Measurements from ENCODE around the gene WDR33. TPM values are rescaled to one million over a fixed set of nuclear protein-coding genes. Genes with fewer than 3 reads are reported as not detected.
"Not testable (repeated sequence)": the region's sequence is repeated elsewhere in the genome, so short reads cannot be mapped to it uniquely, and the experiment has no call there.

WDR33 gene
- total RNA-seq, 2 donors from 2014 or later, result 55.2 to 61.8 TPM

- peaks cover 4% of the 10 kb centered on the region for H3K36me3 Mint-ChIP-seq (ENCODE audit: low read depth)
- H3K4me1 Mint-ChIP-seq, result peaks cover 44% of the 10 kb centered on the region
- no peak for ATAC-seq
- peak overlapping the region; percentile 75 for H3K27ac Mint-ChIP-seq
- no peaks in the 10 kb centered on the region for H3K9me3 ChIP-seq (ENCODE audit: control insufficient read depth, low read length, poor library complexity, severe bottlenecking)
- H3K4me3 Mint-ChIP-seq, result no peak overlapping the region
- no peaks in the 10 kb centered on the region for H3K27me3 Mint-ChIP-seq
- DNase-seq, result no peak
Measured at GRCh38 chr2:127796389-127796788, 14.6 kb downstream of the WDR33 start.

GRCh38 chr2:127794901-127795300 is 16.1 kb downstream of the WDR33 start:
- not testable (repeated sequence) for H3K4me3 Mint-ChIP-seq; ATAC-seq; DNase-seq; H3K9me3 ChIP-seq (ENCODE audit: control insufficient read depth, low read length, poor library complexity, severe bottlenecking); H3K36me3 Mint-ChIP-seq (ENCODE audit: low read depth); H3K27ac Mint-ChIP-seq; H3K27me3 Mint-ChIP-seq
- peaks cover 39% of the 10 kb centered on the region for H3K4me1 Mint-ChIP-seq

- Mint-ChIP-seq H3K27me3 (no peaks in the 10 kb centered on the region), H3K4me1 (peaks cover 33% of the 10 kb centered on the region), H3K36me3 (ENCODE audit: low read depth) (peaks cover 4% of the 10 kb centered on the region), H3K4me3 (no peak overlapping the region), H3K27ac (peak overlapping the region; percentile 11)
- DNase-seq (no peak), ATAC-seq (no peak)
- H3K9me3 ChIP-seq (ENCODE audit: control insufficient read depth, low read length, poor library complexity, severe bottlenecking), result no peaks in the 10 kb centered on the region
Measured at GRCh38 chr2:127792805-127793204, 18.2 kb downstream of the WDR33 start.

- no peak for DNase-seq
- Mint-ChIP-seq H3K36me3 (ENCODE audit: low read depth) (peaks cover 2% of the 10 kb centered on the region), H3K4me3 (no peak overlapping the region), H3K4me1 (peaks cover 22% of the 10 kb centered on the region), H3K27ac (no peak overlapping the region), H3K27me3 (no peaks in the 10 kb centered on the region)
- no peaks in the 10 kb centered on the region for H3K9me3 ChIP-seq (ENCODE audit: control insufficient read depth, low read length, poor library complexity, severe bottlenecking)
- ATAC-seq, result no peak
Measured at GRCh38 chr2:127790694-127791529, 20.1 kb downstream of the WDR33 start.

- ATAC-seq (no peak), DNase-seq (no peak)
- no peak overlapping the region for H3K4me3 Mint-ChIP-seq
- H3K4me1 Mint-ChIP-seq, result peaks cover 16% of the 10 kb centered on the region
- no peaks in the 10 kb centered on the region for H3K9me3 ChIP-seq (ENCODE audit: control insufficient read depth, low read length, poor library complexity, severe bottlenecking)
- H3K36me3 Mint-ChIP-seq (ENCODE audit: low read depth), result no peaks in the 10 kb centered on the region
- no peak overlapping the region for H3K27ac Mint-ChIP-seq
- no peaks in the 10 kb centered on the region for H3K27me3 Mint-ChIP-seq
Measured at GRCh38 chr2:127786048-127786809, 24.7 kb downstream of the WDR33 start.

- H3K9me3 ChIP-seq (ENCODE audit: control insufficient read depth, low read length, poor library complexity, severe bottlenecking), result no peaks in the 10 kb centered on the region
- H3K27ac Mint-ChIP-seq, result peak overlapping the region; percentile 16
- peaks cover 12% of the 10 kb centered on the region for H3K4me1 Mint-ChIP-seq
- DNase-seq (no peak), ATAC-seq (no peak)
- H3K27me3 Mint-ChIP-seq, result no peaks in the 10 kb centered on the region
- H3K36me3 Mint-ChIP-seq (ENCODE audit: low read depth), result no peaks in the 10 kb centered on the region
- H3K4me3 Mint-ChIP-seq, result no peak overlapping the region
Measured at GRCh38 chr2:127784965-127785518, 25.9 kb downstream of the WDR33 start.

GRCh38 chr2:127783101-127783500 is 27.9 kb downstream of the WDR33 start:
- no peaks in the 10 kb centered on the region for H3K9me3 ChIP-seq (ENCODE audit: control insufficient read depth, low read length, poor library complexity, severe bottlenecking)
- Mint-ChIP-seq H3K27ac (no peak overlapping the region), H3K4me3 (no peak overlapping the region), H3K36me3 (ENCODE audit: low read depth) (no peaks in the 10 kb centered on the region), H3K27me3 (no peaks in the 10 kb centered on the region), H3K4me1 (peaks cover 19% of the 10 kb centered on the region)
- DNase-seq, result no peak
- ATAC-seq, result no peak

GRCh38 chr2:127778850-127779249 is 32.1 kb downstream of the WDR33 start:
- Mint-ChIP-seq H3K27ac (peak overlapping the region; percentile 29), H3K27me3 (no peaks in the 10 kb centered on the region), H3K36me3 (ENCODE audit: low read depth) (no peaks in the 10 kb centered on the region), H3K4me1 (peaks cover 26% of the 10 kb centered on the region), H3K4me3 (no peak overlapping the region)
- DNase-seq (no peak), ATAC-seq (no peak)
- H3K9me3 ChIP-seq (ENCODE audit: control insufficient read depth, low read length, poor library complexity, severe bottlenecking), result no peaks in the 10 kb centered on the region

- H3K27me3 Mint-ChIP-seq, result no peaks in the 10 kb centered on the region
- H3K9me3 ChIP-seq (ENCODE audit: control insufficient read depth, low read length, poor library complexity, severe bottlenecking), result no peaks in the 10 kb centered on the region
- H3K4me1 Mint-ChIP-seq, result peaks cover 26% of the 10 kb centered on the region
- DNase-seq, result no peak
- no peak for ATAC-seq
- no peaks in the 10 kb centered on the region for H3K36me3 Mint-ChIP-seq (ENCODE audit: low read depth)
- H3K27ac Mint-ChIP-seq, result peak overlapping the region; percentile 29
- no peak overlapping the region for H3K4me3 Mint-ChIP-seq
Measured at GRCh38 chr2:127778447-127778846, 32.5 kb downstream of the WDR33 start.

GRCh38 chr2:127776122-127776780 is 34.7 kb downstream of the WDR33 start:
- no peak for DNase-seq
- no peaks in the 10 kb centered on the region for H3K9me3 ChIP-seq (ENCODE audit: control insufficient read depth, low read length, poor library complexity, severe bottlenecking)
- ATAC-seq, result no peak
- H3K27me3 Mint-ChIP-seq, result no peaks in the 10 kb centered on the region
- peaks cover 28% of the 10 kb centered on the region for H3K4me1 Mint-ChIP-seq
- peak overlapping the region; percentile 57 for H3K27ac Mint-ChIP-seq
- H3K36me3 Mint-ChIP-seq (ENCODE audit: low read depth), result no peaks in the 10 kb centered on the region
- H3K4me3 Mint-ChIP-seq, result no peak overlapping the region

- ATAC-seq (no peak), DNase-seq (no peak)
- no peaks in the 10 kb centered on the region for H3K27me3 Mint-ChIP-seq
- H3K4me1 Mint-ChIP-seq, result peaks cover 22% of the 10 kb centered on the region
- no peak overlapping the region for H3K4me3 Mint-ChIP-seq
- H3K9me3 ChIP-seq (ENCODE audit: control insufficient read depth, low read length, poor library complexity, severe bottlenecking), result no peaks in the 10 kb centered on the region
- H3K36me3 Mint-ChIP-seq (ENCODE audit: low read depth), result peaks cover 4% of the 10 kb centered on the region
- H3K27ac Mint-ChIP-seq, result no peak overlapping the region
Measured at GRCh38 chr2:127771756-127772155, 39.2 kb downstream of the WDR33 start.

GRCh38 chr2:127770973-127771735 is 39.8 kb downstream of the WDR33 start:
- Mint-ChIP-seq H3K27ac (no peak overlapping the region), H3K4me1 (peaks cover 15% of the 10 kb centered on the region), H3K4me3 (no peak overlapping the region), H3K36me3 (ENCODE audit: low read depth) (peaks cover 4% of the 10 kb centered on the region), H3K27me3 (no peaks in the 10 kb centered on the region)
- DNase-seq, result no peak
- no peak for ATAC-seq
- no peaks in the 10 kb centered on the region for H3K9me3 ChIP-seq (ENCODE audit: control insufficient read depth, low read length, poor library complexity, severe bottlenecking)
